Measurements from ENCODE around the gene ZMIZ1. TPM values are rescaled to one million over a fixed set of nuclear protein-coding genes. Genes with fewer than 3 reads are reported as not detected.

ZMIZ1 gene
- total RNA-seq, 1 experiment from 2014 or later, result 23.5 TPM

DNA sequence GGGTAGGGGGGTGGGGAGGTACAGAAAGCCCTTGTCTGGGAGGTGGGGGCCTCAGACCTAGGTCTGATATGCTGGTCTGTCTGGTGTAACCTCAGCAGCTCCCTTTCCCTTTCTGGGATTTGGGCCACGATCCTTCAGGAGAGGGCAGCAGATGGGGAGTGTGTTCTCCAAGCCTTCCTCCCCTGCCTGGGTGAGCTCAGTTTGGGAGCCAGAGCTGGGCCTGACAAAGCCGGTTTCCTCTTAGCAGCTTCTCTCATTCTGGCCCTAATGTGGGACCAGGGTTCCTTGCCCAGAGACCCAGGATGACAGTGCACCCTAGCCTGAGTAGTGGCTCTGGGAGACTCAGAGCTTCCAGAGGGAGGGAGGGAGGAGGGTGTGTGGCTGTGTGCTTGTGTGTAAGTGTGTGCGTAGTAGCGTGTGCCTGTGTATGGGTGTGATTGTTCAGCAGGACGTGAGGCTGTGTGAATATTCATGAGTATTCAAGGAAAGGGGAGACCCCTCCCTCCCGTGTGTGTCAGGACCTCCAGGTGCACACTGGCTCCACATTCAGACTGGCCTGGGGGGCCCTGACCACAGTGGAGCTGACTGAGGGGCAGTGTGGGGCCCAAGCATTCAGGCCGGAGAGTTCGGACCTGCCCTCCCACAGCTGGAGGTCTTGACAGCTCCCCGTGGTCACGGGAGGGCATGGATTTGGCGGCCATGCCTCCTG is 96.5 kb downstream of the ZMIZ1 start:
- peaks cover 6% of the 10 kb centered on the region for H3K36me3 Mint-ChIP-seq (ENCODE audit: insufficient read depth, unreplicated experiment)
- H3K9me3 Mint-ChIP-seq (ENCODE audit: low read depth, unreplicated experiment), result no peaks in the 10 kb centered on the region
- no TSS peak for BruUV-seq (replicated peaks)
- no peak overlapping the region for H3K27ac Mint-ChIP-seq (ENCODE audit: unreplicated experiment)
- H3K27me3 Mint-ChIP-seq (ENCODE audit: unreplicated experiment), result no peaks in the 10 kb centered on the region
- intact Hi-C loops (cut with micrococcal nuclease; ENCODE audit: unreplicated experiment), result no loop called here
- CTCF ChIA-PET, result no interaction called here
- H3K4me3 Mint-ChIP-seq (ENCODE audit: low read depth, unreplicated experiment), result no peak overlapping the region
- TF ChIP-seq, protein P1, sequence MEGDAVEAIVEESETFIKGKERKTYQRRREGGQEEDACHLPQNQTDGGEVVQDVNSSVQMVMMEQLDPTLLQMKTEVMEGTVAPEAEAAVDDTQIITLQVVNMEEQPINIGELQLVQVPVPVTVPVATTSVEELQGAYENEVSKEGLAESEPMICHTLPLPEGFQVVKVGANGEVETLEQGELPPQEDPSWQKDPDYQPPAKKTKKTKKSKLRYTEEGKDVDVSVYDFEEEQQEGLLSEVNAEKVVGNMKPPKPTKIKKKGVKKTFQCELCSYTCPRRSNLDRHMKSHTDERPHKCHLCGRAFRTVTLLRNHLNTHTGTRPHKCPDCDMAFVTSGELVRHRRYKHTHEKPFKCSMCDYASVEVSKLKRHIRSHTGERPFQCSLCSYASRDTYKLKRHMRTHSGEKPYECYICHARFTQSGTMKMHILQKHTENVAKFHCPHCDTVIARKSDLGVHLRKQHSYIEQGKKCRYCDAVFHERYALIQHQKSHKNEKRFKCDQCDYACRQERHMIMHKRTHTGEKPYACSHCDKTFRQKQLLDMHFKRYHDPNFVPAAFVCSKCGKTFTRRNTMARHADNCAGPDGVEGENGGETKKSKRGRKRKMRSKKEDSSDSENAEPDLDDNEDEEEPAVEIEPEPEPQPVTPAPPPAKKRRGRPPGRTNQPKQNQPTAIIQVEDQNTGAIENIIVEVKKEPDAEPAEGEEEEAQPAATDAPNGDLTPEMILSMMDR (IDR thresholded peaks at IDR 0.05; ENCODE audit: unreplicated experiment), result no peak
- H3K4me1 Mint-ChIP-seq (ENCODE audit: low read depth, unreplicated experiment), result peaks cover 26% of the 10 kb centered on the region
- no peak for DNase-seq

DNA sequence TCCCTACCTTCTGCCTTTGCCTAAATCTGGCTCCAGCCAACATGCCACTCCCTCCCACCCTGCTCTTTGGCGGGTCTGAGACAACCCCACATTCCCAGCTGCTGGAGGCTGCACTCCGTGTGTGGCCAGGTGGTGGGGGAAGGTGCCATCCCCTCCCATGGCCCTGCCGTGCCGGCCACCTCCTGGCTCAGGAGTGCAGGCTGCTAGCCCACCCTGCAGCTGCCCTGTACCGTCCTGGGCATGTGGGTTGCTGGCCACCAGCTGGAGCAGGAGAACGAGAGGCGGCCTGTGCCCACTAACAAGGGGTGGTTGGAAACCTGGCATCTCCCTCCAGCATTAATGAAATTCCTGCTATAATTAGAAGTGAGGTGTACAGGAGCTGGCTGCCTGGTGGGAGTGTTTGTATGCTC is 97.6 kb downstream of the ZMIZ1 start:
- no TSS peak for BruUV-seq (replicated peaks)
- intact Hi-C loops (cut with micrococcal nuclease; ENCODE audit: unreplicated experiment), result no loop called here
- no peaks in the 10 kb centered on the region for H3K9me3 Mint-ChIP-seq (ENCODE audit: low read depth, unreplicated experiment)
- DNase-seq, result no peak
- H3K4me1 Mint-ChIP-seq (ENCODE audit: low read depth, unreplicated experiment), result peaks cover 26% of the 10 kb centered on the region
- H3K36me3 Mint-ChIP-seq (ENCODE audit: insufficient read depth, unreplicated experiment), result peaks cover 6% of the 10 kb centered on the region
- H3K27ac Mint-ChIP-seq (ENCODE audit: unreplicated experiment), result no peak overlapping the region
- H3K27me3 Mint-ChIP-seq (ENCODE audit: unreplicated experiment), result no peaks in the 10 kb centered on the region
- TF ChIP-seq, protein P1 (IDR thresholded peaks at IDR 0.05; ENCODE audit: unreplicated experiment), result no peak
- no peak overlapping the region for H3K4me3 Mint-ChIP-seq (ENCODE audit: low read depth, unreplicated experiment)
- CTCF ChIA-PET, result no interaction called here

GRCh38 chr10:79166741-79167140 is 98.0 kb downstream of the ZMIZ1 start:
- CTCF ChIA-PET, result no interaction called here
- TF ChIP-seq, protein P1 (IDR thresholded peaks at IDR 0.05; ENCODE audit: unreplicated experiment), result no peak
- Mint-ChIP-seq H3K4me1 (ENCODE audit: low read depth, unreplicated experiment) (peaks cover 26% of the 10 kb centered on the region), H3K4me3 (ENCODE audit: low read depth, unreplicated experiment) (no peak overlapping the region), H3K27me3 (ENCODE audit: unreplicated experiment) (no peaks in the 10 kb centered on the region), H3K9me3 (ENCODE audit: low read depth, unreplicated experiment) (no peaks in the 10 kb centered on the region), H3K27ac (ENCODE audit: unreplicated experiment) (no peak overlapping the region), H3K36me3 (ENCODE audit: insufficient read depth, unreplicated experiment) (peaks cover 6% of the 10 kb centered on the region)
- no TSS peak for BruUV-seq (replicated peaks)
- no peak for DNase-seq
- intact Hi-C loops (cut with micrococcal nuclease; ENCODE audit: unreplicated experiment), result no loop called here

GRCh38 chr10:79167537-79167936 is 98.8 kb downstream of the ZMIZ1 start:
- intact Hi-C loops (cut with micrococcal nuclease; ENCODE audit: unreplicated experiment), result no loop called here
- peaks cover 6% of the 10 kb centered on the region for H3K36me3 Mint-ChIP-seq (ENCODE audit: insufficient read depth, unreplicated experiment)
- TF ChIP-seq, protein P1 (IDR thresholded peaks at IDR 0.05; ENCODE audit: unreplicated experiment), result no peak
- H3K4me1 Mint-ChIP-seq (ENCODE audit: low read depth, unreplicated experiment), result peaks cover 28% of the 10 kb centered on the region
- no peak for DNase-seq
- no peaks in the 10 kb centered on the region for H3K9me3 Mint-ChIP-seq (ENCODE audit: low read depth, unreplicated experiment)
- no peak overlapping the region for H3K27ac Mint-ChIP-seq (ENCODE audit: unreplicated experiment)
- no TSS peak for BruUV-seq (replicated peaks)
- CTCF ChIA-PET, result no interaction called here
- H3K27me3 Mint-ChIP-seq (ENCODE audit: unreplicated experiment), result no peaks in the 10 kb centered on the region
- H3K4me3 Mint-ChIP-seq (ENCODE audit: low read depth, unreplicated experiment), result no peak overlapping the region

Data from Calu3 (cell line).